ENCODE measurements around the gene CLCN3. TPM values are rescaled to one million over a fixed set of nuclear protein-coding genes. Genes with fewer than 3 reads are reported as not detected.

Gene CLCN3
- total RNA-seq, 2 experiments from 2014 or later: 24.5 to 26.4 TPM

DNA sequence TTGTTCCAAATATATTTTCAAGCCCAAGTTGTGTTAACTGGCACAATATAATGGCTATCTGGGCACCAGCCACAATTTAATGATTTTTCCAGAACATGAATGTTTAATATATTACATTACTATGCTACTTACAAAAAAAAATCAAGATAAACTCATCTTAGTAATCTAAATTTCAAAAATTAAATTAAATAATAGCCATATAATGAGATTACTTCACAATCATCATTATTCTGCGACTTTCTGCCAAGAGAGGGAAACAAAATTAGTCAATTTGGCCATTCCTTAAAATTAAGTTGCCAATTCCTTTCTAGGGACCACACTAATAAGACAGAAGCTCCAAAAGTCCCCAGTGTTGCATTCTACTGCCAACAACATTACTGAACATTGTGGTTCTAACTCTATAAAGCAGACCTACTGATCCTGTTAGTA is 15.5 kb upstream of the CLCN3 start:
- peaks cover 33% of the 10 kb centered on the region for H3K36me3 Mint-ChIP-seq (ENCODE audit: low read depth)
- ChIA-PET CTCF (interaction anchor here (1.6 kb wide), 1 partner anchor 15 kb away, joined by 7 read pairs; the partner anchor contains the start of gene CLCN3), POLR2A (interaction anchor here (1.1 to 2.6 kb wide), 3 partner anchors 7 to 16 kb away, joined by 3 to 10 read pairs (median 8); partner anchors contain the start of genes CLCN3 and NEK1)
- peaks cover 42% of the 10 kb centered on the region for H3K4me1 Mint-ChIP-seq
- H3K9me3 Mint-ChIP-seq: no peaks in the 10 kb centered on the region
- no peak for DNase-seq
- H3K27ac Mint-ChIP-seq: no peak overlapping the region
- no peak overlapping the region for H3K4me3 Mint-ChIP-seq
- no peaks in the 10 kb centered on the region for H3K27me3 Mint-ChIP-seq

DNA sequence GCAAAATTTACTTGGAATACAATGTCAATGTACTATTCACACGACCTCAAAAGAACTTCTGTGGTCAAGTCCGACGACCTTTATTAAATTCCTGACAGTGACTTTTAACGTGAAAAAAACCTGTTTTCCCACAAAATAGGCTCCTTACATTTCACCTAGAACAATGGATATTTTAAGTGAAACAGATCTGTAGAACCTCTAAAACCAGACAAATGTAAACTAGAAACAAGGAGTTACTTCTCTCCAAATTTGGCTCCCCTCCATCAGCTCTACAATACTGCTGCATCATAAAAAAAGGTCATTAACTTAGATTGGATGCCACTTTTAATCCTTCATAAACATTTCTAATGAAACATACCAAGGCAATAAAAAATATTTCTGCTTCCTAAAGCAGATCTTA is 9.2 kb upstream of the CLCN3 start:
- H3K27me3 Mint-ChIP-seq: no peaks in the 10 kb centered on the region
- H3K4me1 Mint-ChIP-seq: peaks cover 46% of the 10 kb centered on the region
- POLR2A ChIA-PET: interaction anchor here (1.0 to 3.6 kb wide), 3 partner anchors 10 to 415 kb away, joined by 4 to 39 read pairs (median 14); partner anchors contain the start of genes CLCN3 and MFAP3L
- no peak for DNase-seq
- CTCF ChIA-PET: interaction anchor here (2.1 kb wide), 1 partner anchor 9 kb away, joined by 6 read pairs; the partner anchor contains the start of gene CLCN3
- H3K9me3 Mint-ChIP-seq: no peaks in the 10 kb centered on the region
- H3K27ac Mint-ChIP-seq: peak overlapping the region; percentile 50
- H3K4me3 Mint-ChIP-seq: peak overlapping the region; percentile 85
- peaks cover 21% of the 10 kb centered on the region for H3K36me3 Mint-ChIP-seq (ENCODE audit: low read depth)

DNA sequence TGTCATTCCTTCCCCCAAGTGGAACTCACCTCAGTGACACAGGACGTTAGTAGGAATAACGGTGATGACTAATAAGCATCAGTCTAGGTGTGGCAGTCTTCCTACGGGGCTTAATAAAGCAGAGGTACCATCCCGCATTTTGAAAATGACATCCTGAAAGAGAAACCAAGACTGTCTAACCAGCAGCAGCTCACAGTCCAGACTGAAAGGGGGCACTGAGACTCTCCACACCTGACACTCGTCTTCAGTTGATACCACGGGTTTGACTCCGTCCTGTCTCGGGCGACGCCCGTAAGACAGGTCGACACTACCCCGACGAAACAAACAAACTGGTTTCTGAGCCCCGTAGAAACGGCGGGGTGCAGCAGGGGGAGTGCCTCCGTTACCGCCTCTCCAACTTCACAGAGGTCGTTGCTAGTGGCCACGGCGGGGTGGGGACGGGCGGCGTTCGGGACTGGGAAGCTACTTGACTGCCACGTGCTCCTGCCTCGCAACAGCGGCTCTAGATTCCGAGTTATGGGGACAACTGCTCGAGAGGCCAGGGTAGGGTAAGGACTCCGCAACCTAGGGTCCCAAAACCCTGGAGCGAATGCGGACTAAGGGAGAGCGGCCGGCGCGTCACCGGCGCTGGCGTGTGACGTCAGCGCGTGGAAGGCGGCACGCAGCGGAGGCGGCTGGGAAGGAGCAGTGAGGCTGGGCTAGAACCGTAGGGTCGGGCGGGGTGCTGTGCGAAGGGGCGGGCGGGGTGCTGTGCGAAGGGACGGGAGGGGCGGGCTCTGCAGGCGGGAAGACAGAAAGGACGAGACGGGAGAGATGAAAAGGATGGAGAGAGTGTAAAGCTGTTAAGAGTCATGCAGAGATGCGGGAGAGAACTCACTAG is 8.1 kb upstream of the CLCN3 start, which contains the start of gene NEK1:
Gene NEK1, minus strand, starts transcription at position 593 of the 880 bp plus-strand sequence. CDS start 9,953 bp downstream, outside the sequence.
- peaks cover 43% of the 10 kb centered on the region for H3K4me1 Mint-ChIP-seq
- peak within 1 kb of the TSS; percentile 85 for H3K4me3 Mint-ChIP-seq
- H3K9me3 Mint-ChIP-seq: no peaks in the 10 kb centered on the region
- H3K36me3 Mint-ChIP-seq (ENCODE audit: low read depth): peaks cover 15% of the 10 kb centered on the region
- peak within 1 kb of the TSS; percentile 94 for H3K27ac Mint-ChIP-seq
- POLR2A ChIA-PET: interaction anchor here (0.6 to 3.6 kb wide), 15 partner anchors 9 to 1132 kb away, joined by 3 to 39 read pairs (median 4); partner anchors contain the start of genes CBR4, CLCN3, DDX60L and HPF1
- DNase-seq: peak; percentile 88
- no peaks in the 10 kb centered on the region for H3K27me3 Mint-ChIP-seq
- CTCF ChIA-PET: interaction anchor here (0.6 to 2.6 kb wide), 17 partner anchors 9 to 603 kb away, joined by 3 to 20 read pairs (median 4); partner anchors contain the start of genes CBR4, CLCN3 and HPF1

DNA sequence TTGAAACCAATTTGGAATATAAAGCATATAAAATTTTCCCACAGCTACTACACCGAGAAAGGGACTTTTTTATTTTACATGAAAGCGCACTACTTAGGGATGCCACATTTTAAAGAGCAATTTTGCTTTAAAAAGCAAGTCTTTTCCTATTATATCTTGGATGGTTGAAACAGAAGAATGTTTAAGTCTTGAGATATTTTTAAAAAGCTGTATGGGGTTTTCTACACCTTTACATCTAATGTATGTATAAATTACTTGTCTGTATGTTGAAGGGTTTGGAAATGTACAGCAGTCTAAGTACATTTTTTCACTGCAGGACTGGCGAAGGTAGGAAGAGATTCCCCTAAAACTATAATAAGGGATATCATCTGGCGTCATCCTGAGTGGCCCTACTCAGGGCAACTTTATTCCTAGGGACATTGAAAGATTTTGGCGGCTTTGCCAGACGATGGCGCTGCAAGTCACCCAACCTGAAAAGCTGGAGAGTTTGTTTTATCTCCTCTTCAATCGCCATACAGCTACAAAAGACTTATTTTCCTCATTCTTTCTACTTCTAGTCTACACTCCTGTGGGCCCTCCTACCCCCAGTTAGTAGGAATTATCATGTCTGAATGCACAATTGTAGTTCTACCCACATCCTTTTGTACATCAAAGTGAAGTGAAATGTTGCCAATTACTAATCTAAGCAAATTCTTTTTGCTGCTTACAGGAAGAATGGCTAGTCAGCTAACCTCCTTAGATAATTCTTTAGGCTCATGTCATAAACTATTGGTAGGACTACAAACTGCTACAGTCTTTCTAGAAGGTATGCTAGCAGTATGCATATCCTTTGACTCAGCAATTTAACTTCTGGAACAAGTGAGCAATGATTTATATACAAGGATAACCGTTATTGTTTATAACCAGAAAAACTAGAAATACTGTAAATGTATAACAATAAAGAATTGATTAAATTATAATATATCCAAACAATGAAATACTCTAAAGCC is 7.2 kb upstream of the CLCN3 start:
- H3K27me3 Mint-ChIP-seq: no peaks in the 10 kb centered on the region
- peak overlapping the region; percentile 94 for H3K27ac Mint-ChIP-seq
- H3K9me3 Mint-ChIP-seq: no peaks in the 10 kb centered on the region
- H3K36me3 Mint-ChIP-seq (ENCODE audit: low read depth): peaks cover 9% of the 10 kb centered on the region
- peaks cover 48% of the 10 kb centered on the region for H3K4me1 Mint-ChIP-seq
- peak; percentile 78 for DNase-seq
- peak overlapping the region; percentile 85 for H3K4me3 Mint-ChIP-seq
- ChIA-PET POLR2A (interaction anchor here (0.6 to 3.6 kb wide), 13 partner anchors 8 to 1133 kb away, joined by 3 to 39 read pairs (median 4); partner anchors contain the start of genes CBR4, CLCN3, DDX60L and HPF1), CTCF (interaction anchor here (0.6 to 2.6 kb wide), 22 partner anchors 8 to 604 kb away, joined by 3 to 20 read pairs (median 4); partner anchors contain the start of genes CBR4, CLCN3 and HPF1)

DNA sequence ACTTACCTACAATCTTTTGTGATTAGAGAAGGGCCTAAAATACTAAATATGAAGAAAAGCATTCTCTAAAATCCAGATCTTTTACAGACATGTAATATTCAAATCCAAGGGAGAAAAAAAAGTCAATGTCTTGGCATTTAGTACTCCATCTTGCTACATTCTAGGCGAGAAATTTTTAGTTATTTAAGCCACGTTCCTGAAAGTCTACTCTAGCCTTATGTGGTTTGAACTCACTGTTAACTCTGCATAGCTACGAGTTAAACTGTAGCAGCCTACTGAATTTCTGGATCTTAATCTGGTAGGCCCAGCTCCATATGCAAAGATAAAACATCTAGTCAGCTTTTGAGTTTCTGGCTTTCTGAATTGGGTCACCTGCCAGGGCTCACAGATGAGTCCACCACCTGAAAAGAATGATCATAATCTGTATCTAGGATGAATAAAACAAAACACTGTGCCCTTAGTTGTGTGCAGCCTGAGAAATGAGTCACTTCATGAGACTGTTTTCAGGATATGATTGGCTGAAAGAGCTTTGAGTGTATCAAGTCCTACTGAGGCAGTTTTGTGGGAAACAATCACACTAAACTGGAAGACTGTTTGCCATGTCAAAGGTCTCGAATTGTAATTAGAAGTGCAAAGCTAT is 4.8 kb upstream of the CLCN3 start:
- H3K27me3 Mint-ChIP-seq: no peaks in the 10 kb centered on the region
- peaks cover 4% of the 10 kb centered on the region for H3K36me3 Mint-ChIP-seq (ENCODE audit: low read depth)
- peaks cover 55% of the 10 kb centered on the region for H3K4me1 Mint-ChIP-seq
- H3K4me3 Mint-ChIP-seq: no peak overlapping the region
- peak overlapping the region; percentile 42 for H3K27ac Mint-ChIP-seq
- CTCF ChIA-PET: interaction anchor here (0.9 to 1.3 kb wide), 2 partner anchors 9 to 10 kb away, joined by 3 to 5 read pairs; no protein-coding TSS in a partner anchor
- POLR2A ChIA-PET: interaction anchor here (1.2 to 1.7 kb wide), 3 partner anchors 10 to 205 kb away, joined by 3 to 4 read pairs (median 3); partner anchors contain the start of gene HPF1
- no peaks in the 10 kb centered on the region for H3K9me3 Mint-ChIP-seq
- DNase-seq: no peak

DNA sequence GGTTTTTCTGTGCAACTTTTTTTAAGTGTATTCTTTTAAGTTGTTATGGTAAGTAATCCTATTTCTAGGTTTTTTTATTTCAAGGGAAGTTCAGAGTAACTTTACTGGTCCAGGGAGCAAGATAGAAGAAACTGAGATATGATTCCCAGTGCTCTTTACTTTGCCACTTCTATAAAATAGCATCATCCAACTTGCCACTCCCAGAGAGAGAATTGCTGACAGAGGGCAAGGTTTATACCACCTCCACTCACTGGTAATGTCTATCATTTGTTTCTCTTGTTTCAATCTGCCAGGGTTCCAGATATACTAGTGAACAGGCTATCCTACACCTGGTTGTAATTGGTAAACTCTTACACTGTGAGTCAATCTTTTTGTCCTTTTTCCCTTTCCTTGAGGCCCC is 3.5 kb upstream of the CLCN3 start:
- CTCF ChIA-PET: interaction anchor here (0.6 to 0.7 kb wide), 2 partner anchors 112 to 192 kb away, joined by 3 to 4 read pairs; no protein-coding TSS in a partner anchor
- no peaks in the 10 kb centered on the region for H3K36me3 Mint-ChIP-seq (ENCODE audit: low read depth)
- POLR2A ChIA-PET: interaction anchor here (1.7 kb wide), 1 partner anchor 11 kb away, joined by 4 read pairs; no protein-coding TSS in a partner anchor

DNA sequence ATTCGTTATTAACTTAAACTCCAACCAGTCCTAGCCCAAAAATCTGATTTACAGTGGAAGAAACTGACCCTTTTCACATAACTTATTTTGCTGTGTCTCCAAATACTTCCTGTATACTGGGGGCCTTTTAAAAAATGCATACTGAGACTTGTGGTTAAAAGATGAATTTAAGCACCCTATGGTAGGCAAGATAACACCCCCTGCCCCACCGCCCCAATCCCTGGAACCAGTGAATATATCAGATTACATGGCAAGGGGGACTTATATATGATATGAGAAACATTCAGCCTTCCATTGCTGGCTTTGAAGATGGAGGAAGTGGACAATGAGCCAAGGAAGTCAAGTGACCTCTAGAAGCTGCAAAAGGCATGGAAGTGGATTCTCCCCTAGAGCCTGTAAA is 3.1 kb upstream of the CLCN3 start:
- peaks cover 49% of the 10 kb centered on the region for H3K4me1 Mint-ChIP-seq
- H3K4me3 Mint-ChIP-seq: no peak overlapping the region
- H3K27me3 Mint-ChIP-seq: no peaks in the 10 kb centered on the region
- no peak for DNase-seq
- CTCF ChIA-PET: interaction anchor here (0.6 to 0.7 kb wide), 2 partner anchors 112 to 192 kb away, joined by 3 to 4 read pairs; no protein-coding TSS in a partner anchor
- H3K27ac Mint-ChIP-seq: no peak overlapping the region
- POLR2A ChIA-PET: no interaction called here
- no peaks in the 10 kb centered on the region for H3K9me3 Mint-ChIP-seq
- no peaks in the 10 kb centered on the region for H3K36me3 Mint-ChIP-seq (ENCODE audit: low read depth)

More for the DNA sequence above, 3.5 kb upstream of the CLCN3 start:
- H3K4me3 Mint-ChIP-seq: no peak overlapping the region
- no peak overlapping the region for H3K27ac Mint-ChIP-seq
- DNase-seq: no peak
- H3K9me3 Mint-ChIP-seq: no peaks in the 10 kb centered on the region
- no peaks in the 10 kb centered on the region for H3K27me3 Mint-ChIP-seq
- H3K4me1 Mint-ChIP-seq: peaks cover 46% of the 10 kb centered on the region

DNA sequence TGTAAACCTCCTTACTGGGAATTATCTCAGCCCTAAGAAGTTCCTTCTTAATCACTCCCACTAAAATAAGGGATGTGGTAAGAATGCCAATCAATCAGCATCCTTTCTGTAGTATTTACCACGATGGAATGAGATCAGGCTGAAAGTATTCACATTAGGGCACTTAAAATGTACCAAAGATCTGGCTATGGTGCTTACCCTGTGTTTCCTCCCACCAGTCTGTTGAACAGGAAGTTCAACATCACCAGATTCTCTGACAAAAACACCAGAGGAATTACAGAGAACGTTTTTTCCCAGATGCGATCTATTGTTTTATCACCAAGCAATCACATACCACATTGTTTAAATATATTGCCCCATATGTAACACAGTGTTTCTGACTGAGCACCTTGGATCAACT is 2.1 kb upstream of the CLCN3 start:
- Mint-ChIP-seq H3K27ac (peak overlapping the region; percentile 99), H3K9me3 (no peaks in the 10 kb centered on the region), H3K4me3 (no peak overlapping the region), H3K4me1 (peaks cover 55% of the 10 kb centered on the region), H3K36me3 (ENCODE audit: low read depth) (no peaks in the 10 kb centered on the region), H3K27me3 (no peaks in the 10 kb centered on the region)
- ChIA-PET CTCF (interaction anchor here (0.9 to 2.8 kb wide), 4 partner anchors 10 to 138 kb away, joined by 3 to 11 read pairs (median 4); no protein-coding TSS in a partner anchor), POLR2A (no interaction called here)
- no peak for DNase-seq

DNA sequence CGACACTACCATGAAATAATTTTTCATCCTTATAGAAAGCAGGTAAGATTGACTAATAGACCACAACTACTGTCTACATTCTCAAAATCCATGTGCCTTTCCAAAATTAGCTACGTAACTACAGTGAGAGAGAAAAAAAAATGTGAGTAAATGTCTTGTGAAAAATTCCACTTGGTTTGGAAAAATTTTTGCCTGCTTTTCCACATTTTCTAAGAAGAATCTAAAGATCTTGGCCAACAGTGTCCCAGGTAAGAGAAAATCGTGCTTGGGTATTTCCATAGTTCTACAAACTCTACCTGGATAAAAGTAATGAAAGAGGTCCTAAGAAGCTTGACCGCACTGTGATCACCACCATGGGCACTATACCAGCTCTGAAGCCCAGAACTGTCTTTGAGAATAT is 1.4 kb upstream of the CLCN3 start:
- Mint-ChIP-seq H3K36me3 (ENCODE audit: low read depth) (peaks cover 3% of the 10 kb centered on the region), H3K9me3 (no peaks in the 10 kb centered on the region), H3K27ac (peak overlapping the region; percentile 99), H3K4me3 (peak overlapping the region; percentile 93), H3K4me1 (peaks cover 55% of the 10 kb centered on the region), H3K27me3 (no peaks in the 10 kb centered on the region)
- ChIA-PET CTCF (interaction anchor here (0.7 to 2.8 kb wide), 9 partner anchors 10 to 409 kb away, joined by 3 to 11 read pairs (median 4); no protein-coding TSS in a partner anchor), POLR2A (interaction anchor here (2.1 to 3.8 kb wide), 4 partner anchors 7 to 138 kb away, joined by 8 to 40 read pairs (median 25); partner anchors contain the start of genes HPF1 and NEK1)
- DNase-seq: no peak

DNA sequence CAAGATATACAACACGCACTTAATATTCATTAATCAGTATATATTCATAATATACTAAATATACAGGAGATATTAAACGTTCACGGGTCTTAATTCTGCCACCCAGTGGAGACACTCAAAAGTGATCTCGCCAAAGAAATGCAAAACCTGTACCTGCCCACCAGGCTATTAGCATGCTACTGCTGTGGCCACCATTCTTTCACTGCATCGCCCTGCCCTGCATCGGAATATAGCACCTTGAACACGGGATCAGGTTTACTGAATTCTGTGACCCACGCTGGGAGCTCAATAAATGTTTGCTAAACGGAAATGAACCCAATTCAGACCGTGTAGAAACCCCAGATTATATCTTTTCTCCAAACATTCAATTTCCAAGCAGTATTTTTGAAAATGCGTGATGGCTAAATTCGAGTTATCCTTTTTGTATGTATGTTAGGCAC is 840 bp upstream of the CLCN3 start:
- Mint-ChIP-seq H3K4me1 (peaks cover 55% of the 10 kb centered on the region), H3K9me3 (no peaks in the 10 kb centered on the region), H3K4me3 (peak overlapping the region; percentile 93), H3K27me3 (no peaks in the 10 kb centered on the region), H3K36me3 (ENCODE audit: low read depth) (peaks cover 3% of the 10 kb centered on the region), H3K27ac (peak overlapping the region; percentile 99)
- ChIA-PET CTCF (interaction anchor here (0.6 to 2.8 kb wide), 11 partner anchors 9 to 136 kb away, joined by 3 to 11 read pairs (median 4); no protein-coding TSS in a partner anchor), POLR2A (interaction anchor here (0.8 to 3.8 kb wide), 7 partner anchors 8 to 609 kb away, joined by 3 to 40 read pairs (median 8); partner anchors contain the start of genes CBR4, HPF1 and NEK1)
- peak; percentile 55 for DNase-seq

DNA sequence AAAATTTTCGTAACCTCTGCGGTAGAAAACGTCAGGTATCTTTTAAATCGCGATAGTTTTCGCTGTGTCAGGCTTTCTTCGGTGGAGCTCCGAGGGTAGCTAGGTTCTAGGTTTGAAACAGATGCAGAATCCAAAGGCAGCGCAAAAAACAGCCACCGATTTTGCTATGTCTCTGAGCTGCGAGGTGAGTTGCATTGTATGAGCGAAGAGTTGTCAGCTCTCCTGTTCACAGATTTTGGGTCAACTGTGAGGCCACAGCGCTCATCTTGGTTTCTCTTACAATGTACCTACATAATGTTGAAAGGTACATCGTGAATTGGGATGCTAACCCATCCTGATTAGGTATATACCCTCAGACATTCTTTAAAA is 486 bp downstream of the CLCN3 start:
- peaks cover 49% of the 10 kb centered on the region for H3K4me1 Mint-ChIP-seq
- H3K36me3 Mint-ChIP-seq (ENCODE audit: low read depth): peaks cover 10% of the 10 kb centered on the region
- ChIA-PET CTCF (interaction anchor here (1.0 to 2.8 kb wide), 5 partner anchors 8 to 41 kb away, joined by 3 to 11 read pairs (median 4); partner anchors contain the start of gene NEK1), POLR2A (interaction anchor here (0.7 to 3.8 kb wide), 10 partner anchors 9 to 136 kb away, joined by 3 to 40 read pairs (median 4); partner anchors contain the start of genes HPF1 and NEK1)
- peak overlapping the region; percentile 93 for H3K4me3 Mint-ChIP-seq
- H3K27me3 Mint-ChIP-seq: no peaks in the 10 kb centered on the region
- peak; percentile 38 for DNase-seq
- peak overlapping the region; percentile 99 for H3K27ac Mint-ChIP-seq
- no peaks in the 10 kb centered on the region for H3K9me3 Mint-ChIP-seq

Data from activated CD4-positive, alpha-beta memory T cell treated with anti-CD3 and anti-CD28 coated beads, Interleukin-2, amount 10 ng/mL, durations not matched to agents 7 days and 5 days (primary cell).